Spleen (tissue), 7 donors: ENCODE results near the gene HRH1.

Experiments used
- CTCF ChIP-seq, 11 experiments: fragments of 200-600 bp in 7 of 11; fragments of 450-650 bp in 4 of 11; sonication (generic) in 4 of 11; IDR thresholded peaks in 8 of 11; conservative IDR thresholded peaks in 3 of 11; 1 replicate in 7 of 11; 2 replicates in 4 of 11; pipeline versions ENCODE4 v1.4.0 to v1.8.0; 2016 to 2021; ENCODE audit warnings: antibody characterized with exemption in 11 of 11, inconsistent platforms in 4 of 11, mild to moderate bottlenecking in 1 of 11
- POLR2A ChIP-seq, 3 donors: fragments of 450-650 bp; IDR thresholded peaks; one replicate each; pipeline ENCODE4 v1.5.1; 2017; ENCODE audit warnings: antibody characterized with exemption in 3 of 3, mild to moderate bottlenecking in 1 of 3
- POLR2AphosphoS5 ChIP-seq, 3 donors: sonication (generic); formaldehyde crosslinking; IDR thresholded peaks; one replicate each; pipeline ENCODE4 v1.5.1; 2017; ENCODE audit warnings: antibody characterized with exemption in 3 of 3
- donor health status: DM: no; HTN: no; CAD: no; lungs with moderate emphysema.
- donor health status: DM: no; HTN: no; CAD: no.
- donor health status: DM: no; HTN: no; CAD: no.

- no peak for TF ChIP-seq CTCF (IDR thresholded peaks at IDR 0.05 in 8 of 11, conservative IDR thresholded peaks at IDR 0.05 in 3 of 11)
- TF ChIP-seq POLR2AphosphoS5 (IDR thresholded peaks at IDR 0.05), result no peak
- TF ChIP-seq POLR2A (IDR thresholded peaks at IDR 0.05), result no peak
These were observed 76.5 kb downstream of the HRH1 start for GRCh38 chr3:11230832-11231231.
